Keratinocyte (primary cell): ENCODE data around the gene CAPN7. TPM values are rescaled to one million over a fixed set of nuclear protein-coding genes. Genes with fewer than 3 reads are reported as not detected.
A peak's percentile ranks its signal among the peaks of the same experiment; 100 is the strongest.

Experiments
- DNase-seq: peaks from one replicate; pipeline ENCODE4 v3.0.0-alpha.2; 2011; ENCODE audit warnings: low read depth, missing footprints, low spot score
- FAIRE-seq: peaks from 2 replicates; lab custom pipeline; 2011; peaks lifted over from hg19 to GRCh38; lab: Jason Lieb, UNC
- H2AFZ ChIP-seq: 2 replicates; pipeline ENCODE4 v1.6.0; 2012; ENCODE audit warnings: low read length, control low read depth, inconsistent platforms; ENCODE audit not compliant: control insufficient read depth
- H3K27ac ChIP-seq: 2 replicates; pipeline ENCODE4 v1.5.1; 2011; ENCODE audit warnings: low read length; ENCODE audit not compliant: control insufficient read depth, insufficient read depth
- H3K27me3 ChIP-seq: 3 replicates; pipeline ENCODE4 v1.6.0; 2011; ENCODE audit warnings: low read length; ENCODE audit not compliant: control insufficient read depth, insufficient read depth; ENCODE audit errors: extremely low read depth
- H3K36me3 ChIP-seq, 2 experiments: 2 replicates in 1 of 2; 3 replicates in 1 of 2; pipeline ENCODE4 v1.5.1; 2011; ENCODE audit warnings: low read length in 2 of 2, mild to moderate bottlenecking in 1 of 2; ENCODE audit not compliant: control insufficient read depth in 2 of 2, insufficient read depth in 2 of 2; ENCODE audit errors: extremely low read depth in 1 of 2
- H3K4me1 ChIP-seq: 3 replicates; pipeline ENCODE4 v1.5.1; 2011; ENCODE audit warnings: low read length; ENCODE audit not compliant: control insufficient read depth, insufficient read depth; ENCODE audit errors: extremely low read depth
- H3K4me2 ChIP-seq: 3 replicates; pipeline ENCODE4 v1.6.0; 2011; ENCODE audit warnings: low read depth, low read length; ENCODE audit not compliant: control insufficient read depth, insufficient read depth; ENCODE audit errors: extremely low read depth
- H3K4me3 ChIP-seq, 3 experiments: fragments of 200-600 bp in 1 of 3; sonication (generic) in 1 of 3; 2 replicates in 2 of 3; 3 replicates in 1 of 3; pipeline ENCODE4 v1.5.1; 2011 to 2016; ENCODE audit warnings: low read length in 3 of 3, mild to moderate bottlenecking in 3 of 3, control low read depth in 2 of 3, inconsistent platforms in 1 of 3, low read depth in 1 of 3, mixed read lengths in 1 of 3, mixed run types in 1 of 3, moderate library complexity in 1 of 3; ENCODE audit not compliant: control insufficient read depth in 2 of 3, insufficient read depth in 2 of 3; ENCODE audit errors: extremely low read depth in 1 of 3
- H3K79me2 ChIP-seq: 2 replicates; pipeline ENCODE4 v1.6.0; 2012; ENCODE audit warnings: low read length; ENCODE audit not compliant: control insufficient read depth, insufficient read depth
- H3K9ac ChIP-seq: 3 replicates; pipeline ENCODE4 v1.6.0; 2011; ENCODE audit warnings: low read length; ENCODE audit not compliant: control insufficient read depth, insufficient read depth; ENCODE audit errors: extremely low read depth
- H3K9me1 ChIP-seq: 3 replicates; pipeline ENCODE4 v1.6.0; 2011; ENCODE audit warnings: low read length; ENCODE audit not compliant: control insufficient read depth, insufficient read depth; ENCODE audit errors: extremely low read depth
- H3K9me3 ChIP-seq: 2 replicates; pipeline ENCODE4 v1.5.1; 2012; ENCODE audit warnings: low read depth, low read length; ENCODE audit not compliant: control insufficient read depth
- H4K20me1 ChIP-seq: 3 replicates; pipeline ENCODE4 v1.6.0; 2011; ENCODE audit warnings: low read length; ENCODE audit not compliant: control insufficient read depth, insufficient read depth; ENCODE audit errors: extremely low read depth
- EZH2 ChIP-seq: IDR thresholded peaks from one replicate; pipeline ENCODE4 v1.6.1; 2012; ENCODE audit warnings: inconsistent platforms, mild to moderate bottlenecking, low read length, moderate library complexity
- dilution Hi-C: fragments of 300-500 bp; cut with MboI; formaldehyde crosslinking; loops from one replicate; pipeline ENCODE4 v1.7.0; 2020; ENCODE audit warnings: low sequenced_read_pairs; ENCODE audit not compliant: extremely low pct_ligation_motif_present
- polyA plus RNA-seq, 5 experiments: library from polyadenylated mRNA; depleted of rRNA in 3 of 5; stranded (reverse) in 3 of 5; stranded (forward) in 1 of 5; unstranded in 1 of 5; fragments of >200 nt; gene quantifications; 1 replicate in 1 of 5; 2 replicates in 3 of 5; 3 replicates in 1 of 5; pipeline versions ENCODE4 v1.2.1 to v1.2.3, GENCODE V29; 2011 to 2012; ENCODE audit warnings: missing spikeins in 2 of 5, low read depth in 1 of 5, low replicate concordance in 1 of 5
- TF ChIP-seq, protein P1 (sequence below), 3 experiments: IDR thresholded peaks in 1 of 3; conservative IDR thresholded peaks in 1 of 3; optimal IDR thresholded peaks in 1 of 3; 2 replicates in 2 of 3; 3 replicates in 1 of 3; pipeline versions ENCODE3 to v1.5.1; 2011; ENCODE audit warnings: low read length in 3 of 3, mild to moderate bottlenecking in 3 of 3, moderate library complexity in 2 of 3, control low read depth in 1 of 3, inconsistent platforms in 1 of 3; ENCODE audit not compliant: insufficient read depth in 2 of 3; ENCODE audit errors: extremely low read depth in 1 of 3

Gene CAPN7
- polyA plus RNA-seq, 1 donor (not counting 4 experiments of a cell fraction or from before 2014, with no cell fraction given) = 29.3 TPM

DNA sequence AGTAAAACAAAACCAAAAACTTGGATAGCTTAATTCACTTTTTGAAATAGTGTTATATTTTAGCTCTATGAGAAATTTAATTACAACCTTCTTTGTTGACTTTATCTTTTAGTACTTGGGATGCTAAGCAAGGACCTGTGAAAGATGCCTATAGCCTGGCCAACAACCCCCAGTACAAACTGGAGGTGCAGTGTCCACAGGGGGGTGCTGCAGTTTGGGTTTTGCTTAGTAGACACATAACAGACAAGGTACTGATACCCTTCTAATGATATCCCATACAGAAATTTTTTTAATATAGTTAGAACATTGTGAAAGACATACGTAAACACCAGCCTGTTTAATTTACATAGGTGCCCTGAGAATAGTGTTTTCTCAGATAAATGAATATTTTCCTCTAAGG, 35.3 kb downstream of the CAPN7 start:
- no peaks in the 10 kb centered on the region for H3K9me3 ChIP-seq
- no peaks in the 10 kb centered on the region for H3K27me3 ChIP-seq
- no peaks in the 10 kb centered on the region for H3K79me2 ChIP-seq
- no peak overlapping the region for H3K27ac ChIP-seq
- H4K20me1 ChIP-seq = no peaks in the 10 kb centered on the region
- no peak overlapping the region for H3K4me2 ChIP-seq
- TF ChIP-seq EZH2 = no peak
- TF ChIP-seq, protein P1, sequence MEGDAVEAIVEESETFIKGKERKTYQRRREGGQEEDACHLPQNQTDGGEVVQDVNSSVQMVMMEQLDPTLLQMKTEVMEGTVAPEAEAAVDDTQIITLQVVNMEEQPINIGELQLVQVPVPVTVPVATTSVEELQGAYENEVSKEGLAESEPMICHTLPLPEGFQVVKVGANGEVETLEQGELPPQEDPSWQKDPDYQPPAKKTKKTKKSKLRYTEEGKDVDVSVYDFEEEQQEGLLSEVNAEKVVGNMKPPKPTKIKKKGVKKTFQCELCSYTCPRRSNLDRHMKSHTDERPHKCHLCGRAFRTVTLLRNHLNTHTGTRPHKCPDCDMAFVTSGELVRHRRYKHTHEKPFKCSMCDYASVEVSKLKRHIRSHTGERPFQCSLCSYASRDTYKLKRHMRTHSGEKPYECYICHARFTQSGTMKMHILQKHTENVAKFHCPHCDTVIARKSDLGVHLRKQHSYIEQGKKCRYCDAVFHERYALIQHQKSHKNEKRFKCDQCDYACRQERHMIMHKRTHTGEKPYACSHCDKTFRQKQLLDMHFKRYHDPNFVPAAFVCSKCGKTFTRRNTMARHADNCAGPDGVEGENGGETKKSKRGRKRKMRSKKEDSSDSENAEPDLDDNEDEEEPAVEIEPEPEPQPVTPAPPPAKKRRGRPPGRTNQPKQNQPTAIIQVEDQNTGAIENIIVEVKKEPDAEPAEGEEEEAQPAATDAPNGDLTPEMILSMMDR (optimal IDR thresholded peaks at IDR 0.05 in 1 of 3, IDR thresholded peaks at IDR 0.05 in 1 of 3, conservative IDR thresholded peaks at IDR 0.05 in 1 of 3; ENCODE audit: extremely low read depth in 1 of 3, insufficient read depth in 2 of 3, low read length in 3 of 3) = peak in 2 of 3 experiments; percentile 25 to 54
- no peak for FAIRE-seq
- H2AFZ ChIP-seq = no peak overlapping the region
- H3K36me3 ChIP-seq = peaks cover 13% of the 10 kb centered on the region in 2 experiments
- no peak overlapping the region for H3K9ac ChIP-seq
- H3K9me1 ChIP-seq = no peaks in the 10 kb centered on the region
- H3K4me1 ChIP-seq = no peaks in the 10 kb centered on the region
- no peak for DNase-seq
- dilution Hi-C loops = no loop called here
- H3K4me3 ChIP-seq = no peak overlapping the region

DNA sequence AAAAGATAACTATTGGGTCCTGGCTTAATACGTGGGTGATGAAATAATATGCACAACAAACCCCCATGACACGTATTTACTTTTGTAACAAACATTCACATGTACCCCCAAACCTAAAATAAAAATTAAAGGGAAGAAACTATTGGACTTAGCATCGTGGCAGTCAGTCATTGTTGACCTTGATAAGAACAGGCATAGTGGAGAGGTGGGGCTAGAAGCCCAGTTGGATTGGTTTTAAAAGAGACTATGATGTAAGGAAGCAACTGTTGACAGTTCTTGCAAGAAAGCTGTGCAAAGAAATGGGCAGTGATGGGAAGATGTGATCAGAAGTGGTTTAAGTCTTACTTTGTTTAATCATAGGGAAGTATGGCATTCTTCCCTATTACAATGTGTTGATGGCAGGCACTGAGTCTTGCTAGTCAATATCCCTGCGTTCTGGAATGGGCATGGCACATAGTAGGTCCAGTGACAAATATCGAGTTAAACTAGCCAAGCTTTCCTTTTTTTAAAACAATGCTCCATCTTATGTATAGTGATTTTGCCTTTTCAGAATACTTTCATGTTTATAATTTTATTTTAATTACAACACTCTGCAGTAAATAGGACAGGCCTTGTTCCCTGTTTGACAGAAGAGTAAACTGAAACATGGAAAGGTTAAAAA, 37.9 kb downstream of the CAPN7 start:
- H3K4me1 ChIP-seq = no peaks in the 10 kb centered on the region
- dilution Hi-C loops = no loop called here
- H3K27ac ChIP-seq = no peak overlapping the region
- TF ChIP-seq, protein P1 (optimal IDR thresholded peaks at IDR 0.05 in 1 of 3, IDR thresholded peaks at IDR 0.05 in 1 of 3, conservative IDR thresholded peaks at IDR 0.05 in 1 of 3; ENCODE audit: extremely low read depth in 1 of 3, insufficient read depth in 2 of 3, low read length in 3 of 3) = no peak
- no peak for TF ChIP-seq EZH2
- no peaks in the 10 kb centered on the region for H3K27me3 ChIP-seq
- H2AFZ ChIP-seq = no peak overlapping the region
- FAIRE-seq = no peak
- H3K36me3 ChIP-seq = peaks cover 13 to 15% of the 10 kb centered on the region in 2 experiments
- no peaks in the 10 kb centered on the region for H3K79me2 ChIP-seq
- no peaks in the 10 kb centered on the region for H3K9me1 ChIP-seq
- H3K4me3 ChIP-seq = no peak overlapping the region
- no peak overlapping the region for H3K4me2 ChIP-seq
- no peak for DNase-seq
- no peaks in the 10 kb centered on the region for H3K9me3 ChIP-seq
- H3K9ac ChIP-seq = no peak overlapping the region
- no peaks in the 10 kb centered on the region for H4K20me1 ChIP-seq
